H9 (cell line): ENCODE measurements around the gene PKIB. TPM values are rescaled to one million over a fixed set of nuclear protein-coding genes. Genes with fewer than 3 reads are reported as not detected.

Experiments used
- DNase-seq: peaks from one replicate; pipeline ENCODE4 v3.0.0-alpha.2; 2017
- H2AFZ ChIP-seq: one replicate; pipeline ENCODE4 v1.6.1; 2013; ENCODE audit warnings: mild to moderate bottlenecking, low read length, control low read depth, moderate library complexity
- H2AK5ac ChIP-seq: 2 replicates; pipeline ENCODE4 v1.6.1; 2013; ENCODE audit warnings: low read length, control low read depth, mixed read lengths; ENCODE audit not compliant: insufficient read length
- H2BK120ac ChIP-seq: one replicate; pipeline ENCODE4 v1.6.1; 2013; ENCODE audit warnings: low read depth, mild to moderate bottlenecking, low read length, control low read depth, inconsistent platforms; ENCODE audit not compliant: poor library complexity, severe bottlenecking
- H2BK12ac ChIP-seq: 2 replicates; pipeline ENCODE4 v1.6.1; 2013; ENCODE audit warnings: low read length, control low read depth, mixed read lengths, low read depth; ENCODE audit not compliant: insufficient read length
- H2BK15ac ChIP-seq: 2 replicates; pipeline ENCODE4 v1.6.1; 2013; ENCODE audit warnings: low read depth, low read length, control low read depth
- H2BK20ac ChIP-seq: one replicate; pipeline ENCODE4 v1.6.1; 2013; ENCODE audit warnings: low read depth, mild to moderate bottlenecking, low read length, control low read depth, inconsistent platforms; ENCODE audit not compliant: poor library complexity, severe bottlenecking
- H2BK5ac ChIP-seq: 2 replicates; pipeline ENCODE4 v1.6.1; 2013; ENCODE audit warnings: low read length, control low read depth, mixed read lengths; ENCODE audit not compliant: insufficient read length
- H3K14ac ChIP-seq: 2 replicates; pipeline ENCODE4 v1.6.1; 2013; ENCODE audit warnings: low read length, control low read depth; ENCODE audit not compliant: insufficient read depth
- H3K18ac ChIP-seq: 2 replicates; pipeline ENCODE4 v1.6.1; 2013; ENCODE audit warnings: low read depth, mild to moderate bottlenecking, mixed read lengths, low read length, control low read depth; ENCODE audit not compliant: insufficient read length
- H3K23ac ChIP-seq: 2 replicates; pipeline ENCODE4 v1.6.1; 2013; ENCODE audit warnings: low read length, control low read depth, mixed read lengths, low read depth; ENCODE audit not compliant: insufficient read length
- H3K23me2 ChIP-seq: 2 replicates; pipeline ENCODE4 v1.6.1; 2013; ENCODE audit warnings: low read depth, mild to moderate bottlenecking, mixed read lengths, low read length, control low read depth; ENCODE audit not compliant: insufficient read length, poor library complexity, severe bottlenecking
- H3K27ac ChIP-seq: 2 replicates; pipeline ENCODE4 v1.5.1; 2013; ENCODE audit warnings: low read length, control low read depth, mixed read lengths, low read depth; ENCODE audit not compliant: insufficient read length
- H3K27me3 ChIP-seq: 2 replicates; pipeline ENCODE4 v1.6.1; 2013; ENCODE audit warnings: low read length, control low read depth, inconsistent platforms; ENCODE audit not compliant: insufficient read depth
- H3K4ac ChIP-seq: 2 replicates; pipeline ENCODE4 v1.6.1; 2013; ENCODE audit warnings: low read depth, mild to moderate bottlenecking, control low read depth, inconsistent platforms, low read length, moderate library complexity
- H3K4me1 ChIP-seq: 2 replicates; pipeline ENCODE4 v1.6.1; 2013; ENCODE audit warnings: low read length, control low read depth, inconsistent platforms; ENCODE audit not compliant: insufficient read depth
- H3K4me2 ChIP-seq: 2 replicates; pipeline ENCODE4 v1.6.1; 2013; ENCODE audit warnings: low read length, control low read depth, mixed read lengths; ENCODE audit not compliant: insufficient read length, insufficient read depth
- H3K56ac ChIP-seq: 2 replicates; pipeline ENCODE4 v1.6.1; 2013; ENCODE audit warnings: low read depth, mild to moderate bottlenecking, mixed read lengths, low read length, control low read depth; ENCODE audit not compliant: insufficient read length
- H3K79me1 ChIP-seq: 2 replicates; pipeline ENCODE4 v1.6.1; 2013; ENCODE audit warnings: low read depth, mild to moderate bottlenecking, moderate library complexity, low read length, control low read depth, inconsistent platforms; ENCODE audit not compliant: insufficient read depth, poor library complexity, severe bottlenecking
- H3K79me2 ChIP-seq: 2 replicates; pipeline ENCODE4 v1.6.1; 2013; ENCODE audit warnings: low read length, control low read depth, inconsistent platforms; ENCODE audit not compliant: insufficient read depth
- H3K9ac ChIP-seq: 2 replicates; pipeline ENCODE4 v1.6.1; 2013; ENCODE audit warnings: low read length, control low read depth, mixed read lengths; ENCODE audit not compliant: insufficient read length; ENCODE audit errors: extremely low read depth
- H3K9me3 ChIP-seq: one replicate; pipeline ENCODE4 v1.6.1; 2013; ENCODE audit warnings: low read depth, low read length, inconsistent platforms; ENCODE audit not compliant: control insufficient read depth
- H3T11ph ChIP-seq: one replicate; pipeline ENCODE4 v1.6.1; 2013; ENCODE audit warnings: mild to moderate bottlenecking, low read length, control low read depth, inconsistent platforms
- H4K20me1 ChIP-seq: one replicate; pipeline ENCODE4 v1.6.1; 2013; ENCODE audit not compliant: control insufficient read depth, insufficient read length, insufficient read depth
- H4K5ac ChIP-seq: 2 replicates; pipeline ENCODE4 v1.6.1; 2013; ENCODE audit warnings: low read depth, mild to moderate bottlenecking, mixed read lengths, low read length, control low read depth; ENCODE audit not compliant: insufficient read length
- H4K8ac ChIP-seq: replicated peaks from 2 replicates; pipeline ENCODE4 v1.6.1; 2013; ENCODE audit warnings: low read length, control low read depth, mixed read lengths, low read depth; ENCODE audit not compliant: insufficient read length
- H4K91ac ChIP-seq: 2 replicates; pipeline ENCODE4 v1.6.1; 2013; ENCODE audit warnings: low read depth, mild to moderate bottlenecking, moderate library complexity, mixed read lengths, low read length, control low read depth; ENCODE audit not compliant: insufficient read length
- H3K27ac Mint-ChIP-seq, 3 experiments: 2 replicates in 2 of 3; 3 replicates in 1 of 3; pipeline ENCODE4 v1.8.0; 2020 to 2021; ENCODE audit warnings: mixed read lengths in 3 of 3, mild to moderate bottlenecking in 1 of 3, moderate library complexity in 1 of 3
- H3K27me3 Mint-ChIP-seq: 2 replicates; pipeline ENCODE4 v1.8.0; 2021; ENCODE audit warnings: low read depth, mild to moderate bottlenecking, moderate library complexity, mixed read lengths
- H3K36me3 Mint-ChIP-seq, 3 experiments: 2 replicates in 2 of 3; 3 replicates in 1 of 3; pipeline ENCODE4 v1.8.0; 2020 to 2021; ENCODE audit warnings: low read depth in 3 of 3, mixed read lengths in 3 of 3; ENCODE audit not compliant: insufficient read depth in 1 of 3
- H3K4me1 Mint-ChIP-seq, 2 experiments: 2 replicates each; pipeline ENCODE4 v1.8.0; 2020; ENCODE audit warnings: mixed read lengths in 2 of 2
- H3K4me3 Mint-ChIP-seq, 2 experiments: 2 replicates in 1 of 2; 3 replicates in 1 of 2; pipeline ENCODE4 v1.8.0; 2020 to 2021; ENCODE audit warnings: mild to moderate bottlenecking in 2 of 2, mixed read lengths in 2 of 2, moderate library complexity in 1 of 2
- H3K9me3 Mint-ChIP-seq, 2 experiments: 2 replicates in 1 of 2; 3 replicates in 1 of 2; pipeline ENCODE4 v1.8.0; 2020; ENCODE audit warnings: mild to moderate bottlenecking in 2 of 2, mixed read lengths in 2 of 2, moderate library complexity in 1 of 2
- total RNA-seq: library from RNA; stranded (reverse); gene quantifications from 2 replicates; pipeline ENCODE4 v1.2.1, GENCODE V29; 2021
- TF ChIP-seq, protein P1 (sequence below): fragments of 200-600 bp; sonication (generic); conservative IDR thresholded peaks from 3 replicates; pipeline ENCODE4 v1.8.0; 2021; ENCODE audit warnings: antibody characterized with exemption, mild to moderate bottlenecking

Gene PKIB
- total RNA-seq, 1 experiment from 2014 or later, result 46.5 TPM

DNA sequence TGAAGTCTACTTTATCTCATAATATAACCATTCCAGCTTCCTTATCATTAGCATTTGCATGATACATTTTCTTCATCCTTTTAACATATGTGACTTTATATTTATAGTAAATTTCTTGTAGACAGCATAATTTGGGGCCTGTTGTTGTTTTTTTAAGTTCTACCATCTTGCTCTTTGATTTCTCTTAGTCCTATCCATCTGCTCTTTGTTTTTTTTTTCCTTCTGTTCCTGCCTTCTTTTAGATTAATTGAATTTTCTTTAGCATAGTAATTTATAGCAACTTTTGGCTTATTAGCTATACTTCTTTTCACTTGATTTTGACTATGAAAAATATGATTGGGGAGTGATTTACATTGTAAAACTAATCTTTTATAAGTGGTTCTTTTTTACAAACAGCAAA is 150.1 kb downstream of the PKIB start:
- H3K4me2 ChIP-seq, result no peak overlapping the region
- no peaks in the 10 kb centered on the region for H3K23me2 ChIP-seq
- H2BK12ac ChIP-seq, result no peak overlapping the region
- H3K79me1 ChIP-seq, result no peaks in the 10 kb centered on the region
- H3K27me3 ChIP-seq, result peaks cover 3% of the 10 kb centered on the region; the same call in 1 of the 2 replicates
- H3K4me3 Mint-ChIP-seq, result no peak overlapping the region
- no peak for DNase-seq
- no peak overlapping the region for H3K56ac ChIP-seq
- H3K9ac ChIP-seq, result no peak overlapping the region
- H2AFZ ChIP-seq, result no peak overlapping the region
- H3K4ac ChIP-seq, result no peak overlapping the region
- no peak overlapping the region for H2BK20ac ChIP-seq
- H2BK120ac ChIP-seq, result no peak overlapping the region
- H2BK5ac ChIP-seq, result no peak overlapping the region
- H3K36me3 Mint-ChIP-seq, result no peaks in the 10 kb centered on the region
- H4K5ac ChIP-seq, result no peak overlapping the region
- peaks cover 12% of the 10 kb centered on the region for H3K27me3 Mint-ChIP-seq
- no peak overlapping the region for H3K23ac ChIP-seq
- H2AK5ac ChIP-seq, result no peak overlapping the region
- H3K4me1 Mint-ChIP-seq, result peaks cover 0 to 9% of the 10 kb centered on the region in 2 experiments; a peak in 1 of 4 replicates
- H3K79me2 ChIP-seq, result no peaks in the 10 kb centered on the region
- no peak overlapping the region for H3K14ac ChIP-seq
- no peak overlapping the region for H3K27ac Mint-ChIP-seq
- H3K18ac ChIP-seq, result no peak overlapping the region
- H2BK15ac ChIP-seq, result no peak overlapping the region
- H3K27ac ChIP-seq, result no peak overlapping the region
- no peaks in the 10 kb centered on the region for H3K9me3 Mint-ChIP-seq
- no peak overlapping the region for H4K8ac ChIP-seq
- TF ChIP-seq, protein P1, sequence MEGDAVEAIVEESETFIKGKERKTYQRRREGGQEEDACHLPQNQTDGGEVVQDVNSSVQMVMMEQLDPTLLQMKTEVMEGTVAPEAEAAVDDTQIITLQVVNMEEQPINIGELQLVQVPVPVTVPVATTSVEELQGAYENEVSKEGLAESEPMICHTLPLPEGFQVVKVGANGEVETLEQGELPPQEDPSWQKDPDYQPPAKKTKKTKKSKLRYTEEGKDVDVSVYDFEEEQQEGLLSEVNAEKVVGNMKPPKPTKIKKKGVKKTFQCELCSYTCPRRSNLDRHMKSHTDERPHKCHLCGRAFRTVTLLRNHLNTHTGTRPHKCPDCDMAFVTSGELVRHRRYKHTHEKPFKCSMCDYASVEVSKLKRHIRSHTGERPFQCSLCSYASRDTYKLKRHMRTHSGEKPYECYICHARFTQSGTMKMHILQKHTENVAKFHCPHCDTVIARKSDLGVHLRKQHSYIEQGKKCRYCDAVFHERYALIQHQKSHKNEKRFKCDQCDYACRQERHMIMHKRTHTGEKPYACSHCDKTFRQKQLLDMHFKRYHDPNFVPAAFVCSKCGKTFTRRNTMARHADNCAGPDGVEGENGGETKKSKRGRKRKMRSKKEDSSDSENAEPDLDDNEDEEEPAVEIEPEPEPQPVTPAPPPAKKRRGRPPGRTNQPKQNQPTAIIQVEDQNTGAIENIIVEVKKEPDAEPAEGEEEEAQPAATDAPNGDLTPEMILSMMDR, result no peak
- H3K4me1 ChIP-seq, result no peaks in the 10 kb centered on the region
- H3K9me3 ChIP-seq, result no peaks in the 10 kb centered on the region
- H4K20me1 ChIP-seq, result no peaks in the 10 kb centered on the region
- H3T11ph ChIP-seq, result no peak overlapping the region
- H4K91ac ChIP-seq, result no peak overlapping the region
